H1 (cell line): ENCODE measurements around the gene SCO2. TPM values are rescaled to one million over a fixed set of nuclear protein-coding genes. Genes with fewer than 3 reads are reported as not detected.

Source experiments
- CTCF ChIA-PET: fragments of 300-600 bp; sonication (Branson Sonifier 250); formaldehyde crosslinking; loops from one replicate; lab custom pipeline; 2021; ENCODE audit not compliant: partially characterized antibody; lab: Charles Lee
- POLR2A ChIA-PET: fragments of 300-600 bp; sonication (Branson Sonifier 250); formaldehyde crosslinking; loops from one replicate; lab custom pipeline; 2021; ENCODE audit warnings: inconsistent platforms; ENCODE audit not compliant: partially characterized antibody; lab: Charles Lee
- DNase-seq, 2 experiments: peaks; one replicate each; pipeline versions ENCODE4 v3.0.0 to v3.0.0-alpha.2; 2010 to 2022; ENCODE audit warnings: low spot score in 2 of 2, low read depth in 1 of 2, mixed read lengths in 1 of 2
- FAIRE-seq: peaks from 2 replicates; lab custom pipeline; 2011; peaks lifted over from hg19 to GRCh38; lab: Jason Lieb, UNC
- H2AFZ ChIP-seq: 2 replicates; pipeline ENCODE4 v1.8.1; 2012; ENCODE audit warnings: low read length, inconsistent platforms
- H2AK5ac ChIP-seq: 2 replicates; pipeline ENCODE4 v1.6.1; 2013; ENCODE audit warnings: low read depth, low read length
- H2BK120ac ChIP-seq: replicated peaks from 2 replicates; pipeline ENCODE3; 2013; ENCODE audit warnings: low read depth, low read length, inconsistent platforms
- H2BK12ac ChIP-seq: 2 replicates; pipeline ENCODE4 v1.6.1; 2013; ENCODE audit warnings: low read depth, low read length
- H2BK15ac ChIP-seq: 2 replicates; pipeline ENCODE4 v1.6.1; 2013; ENCODE audit warnings: low read length
- H2BK20ac ChIP-seq: 2 replicates; pipeline ENCODE4 v1.6.1; 2013; ENCODE audit warnings: low read length
- H2BK5ac ChIP-seq: 2 replicates; pipeline ENCODE4 v1.6.1; 2013; ENCODE audit warnings: low read depth, low read length
- H3K14ac ChIP-seq: 2 replicates; pipeline ENCODE4 v1.6.1; 2013; ENCODE audit warnings: inconsistent platforms; ENCODE audit not compliant: insufficient read length
- H3K18ac ChIP-seq: 2 replicates; pipeline ENCODE4 v1.6.1; 2013; ENCODE audit warnings: low read length; ENCODE audit errors: extremely low read depth
- H3K23ac ChIP-seq: 2 replicates; pipeline ENCODE4 v1.6.1; 2013; ENCODE audit warnings: inconsistent platforms; ENCODE audit not compliant: insufficient read length
- H3K23me2 ChIP-seq: 2 replicates; pipeline ENCODE4 v1.6.1; 2013; ENCODE audit warnings: low read depth, low read length
- H3K27ac ChIP-seq: 2 replicates; pipeline ENCODE4 v1.6.1; 2011; ENCODE audit warnings: low read depth, low read length, inconsistent platforms
- H3K27me3 ChIP-seq, 4 experiments: replicated peaks in 1 of 4; 1 replicate in 1 of 4; 2 replicates in 3 of 4; pipeline versions ENCODE4 v1.6.1 to v1.8.1; 2011 to 2013; ENCODE audit warnings: low read length in 3 of 4, mild to moderate bottlenecking in 3 of 4, inconsistent platforms in 2 of 4, mixed read lengths in 2 of 4, moderate library complexity in 1 of 4; ENCODE audit not compliant: control insufficient read depth in 3 of 4, insufficient read depth in 3 of 4; ENCODE audit errors: extremely low read depth in 1 of 4
- H3K36me3 ChIP-seq, 4 experiments: 2 replicates each; pipeline versions ENCODE4 v1.6.1 to v1.8.1; 2011 to 2013; ENCODE audit warnings: mild to moderate bottlenecking in 4 of 4, low read length in 3 of 4, moderate library complexity in 2 of 4, control low read depth in 1 of 4, inconsistent platforms in 1 of 4; ENCODE audit not compliant: insufficient read depth in 4 of 4, control insufficient read depth in 2 of 4
- H3K4ac ChIP-seq: replicated peaks from 2 replicates; pipeline ENCODE3; 2013; ENCODE audit warnings: low read length, low read depth, mixed read lengths, inconsistent platforms; ENCODE audit not compliant: insufficient read length
- H3K4me1 ChIP-seq, 4 experiments: replicated peaks in 1 of 4; 1 replicate in 1 of 4; 2 replicates in 3 of 4; pipeline versions ENCODE4 v1.6.1 to v1.8.1; 2011 to 2013; ENCODE audit warnings: low read length in 3 of 4, inconsistent platforms in 2 of 4, mixed read lengths in 1 of 4; ENCODE audit not compliant: insufficient read depth in 4 of 4, control insufficient read depth in 3 of 4
- H3K4me2 ChIP-seq, 2 experiments: 2 replicates each; pipeline versions ENCODE4 v1.6.1 to v1.8.1; 2011 to 2013; ENCODE audit warnings: low read depth in 2 of 2, low read length in 2 of 2, control low read depth in 1 of 2, inconsistent platforms in 1 of 2, mild to moderate bottlenecking in 1 of 2; ENCODE audit not compliant: insufficient read depth in 1 of 2
- H3K4me3 ChIP-seq, 4 experiments: fragments of 200-600, 300-600 bp in 1 of 4; sonication (generic), shearing (Covaris generic), sonication (Bioruptor Twin) in 1 of 4; 2 replicates each; pipeline versions ENCODE4 v1.5.1 to v1.8.1; 2011 to 2016; ENCODE audit warnings: low read length in 4 of 4, low read depth in 3 of 4, control low read depth in 2 of 4, inconsistent platforms in 2 of 4, mild to moderate bottlenecking in 2 of 4, mixed read lengths in 1 of 4, moderate library complexity in 1 of 4; ENCODE audit not compliant: insufficient read depth in 2 of 4; ENCODE audit errors: extremely low read depth in 1 of 4
- H3K56ac ChIP-seq: replicated peaks from 2 replicates; pipeline ENCODE3; 2013; ENCODE audit warnings: low read depth, mild to moderate bottlenecking, mixed read lengths, low read length, inconsistent platforms; ENCODE audit not compliant: insufficient read length
- H3K79me1 ChIP-seq: 2 replicates; pipeline ENCODE4 v1.6.1; 2013; ENCODE audit warnings: low read depth, low read length, control low read depth
- H3K79me2 ChIP-seq, 2 experiments: 2 replicates each; pipeline versions ENCODE4 v1.6.1 to v1.8.1; 2012 to 2013; ENCODE audit warnings: low read length in 2 of 2, mild to moderate bottlenecking in 2 of 2, inconsistent platforms in 1 of 2; ENCODE audit not compliant: insufficient read depth in 2 of 2, control insufficient read depth in 1 of 2
- H3K9ac ChIP-seq, 4 experiments: replicated peaks in 1 of 4; 1 replicate in 1 of 4; 2 replicates in 3 of 4; pipeline versions ENCODE4 v1.6.1 to v1.8.1; 2011 to 2013; ENCODE audit warnings: low read depth in 3 of 4, low read length in 3 of 4, control low read depth in 2 of 4, mild to moderate bottlenecking in 2 of 4, moderate library complexity in 2 of 4, inconsistent platforms in 1 of 4; ENCODE audit errors: extremely low read depth in 1 of 4
- H3K9me3 ChIP-seq, 2 experiments: 2 replicates each; pipeline versions ENCODE4 v1.6.1 to v1.8.1; 2012 to 2013; ENCODE audit warnings: mild to moderate bottlenecking in 2 of 2, moderate library complexity in 2 of 2, control low read depth in 1 of 2, inconsistent platforms in 1 of 2, low read depth in 1 of 2, low read length in 1 of 2, mixed read lengths in 1 of 2; ENCODE audit not compliant: insufficient read depth in 2 of 2
- H4K20me1 ChIP-seq, 2 experiments: replicated peaks in 1 of 2; 2 replicates each; pipeline versions ENCODE3 to v1.8.1; 2011 to 2013; ENCODE audit warnings: inconsistent platforms in 2 of 2, low read length in 2 of 2, mild to moderate bottlenecking in 1 of 2; ENCODE audit not compliant: insufficient read depth in 2 of 2, control insufficient read depth in 1 of 2
- H4K5ac ChIP-seq: 2 replicates; pipeline ENCODE4 v1.6.1; 2013; ENCODE audit warnings: low read length, low read depth, mixed read lengths, inconsistent platforms; ENCODE audit not compliant: insufficient read length
- H4K8ac ChIP-seq: 2 replicates; pipeline ENCODE4 v1.8.0; 2013; ENCODE audit warnings: mild to moderate bottlenecking, moderate library complexity, low read length, inconsistent platforms; ENCODE audit not compliant: insufficient read depth; ENCODE audit errors: extremely low read depth
- H4K91ac ChIP-seq: replicated peaks from 2 replicates; pipeline ENCODE3; 2013; ENCODE audit warnings: low read length, mixed read lengths, inconsistent platforms; ENCODE audit not compliant: insufficient read length
- BRCA1 ChIP-seq: IDR thresholded peaks from 2 replicates; pipeline ENCODE4 v1.6.1; 2012; ENCODE audit warnings: low read depth, low read length, improper control_type of control experiment
- EZH2 ChIP-seq: fragments of 200-600 bp; sonication (generic); IDR thresholded peaks from 2 replicates; pipeline ENCODE4 v1.7.1; 2012; ENCODE audit warnings: low read depth, mild to moderate bottlenecking, moderate library complexity, low read length, inconsistent platforms; ENCODE audit not compliant: severe bottlenecking
- JUND ChIP-seq: IDR thresholded peaks from 2 replicates; pipeline ENCODE4 v1.6.1; 2011; ENCODE audit warnings: mild to moderate bottlenecking, improper control_type of control experiment, low read length
- KDM4A ChIP-seq: IDR thresholded peaks from one replicate; pipeline ENCODE4 v1.7.1; 2012; ENCODE audit warnings: low read depth, mild to moderate bottlenecking, moderate library complexity, low read length, inconsistent platforms; ENCODE audit not compliant: severe bottlenecking
- MAFK ChIP-seq: IDR thresholded peaks from 2 replicates; pipeline ENCODE4 v1.6.1; 2012; ENCODE audit warnings: low read depth, mild to moderate bottlenecking, improper control_type of control experiment, low read length
- SIN3A ChIP-seq, 2 experiments: IDR thresholded peaks in 1 of 2; conservative IDR thresholded peaks in 1 of 2; 2 replicates each; pipeline ENCODE4 v1.6.1; 2011 to 2012; ENCODE audit warnings: low read length in 2 of 2, improper control_type of control experiment in 1 of 2, low read depth in 1 of 2, mild to moderate bottlenecking in 1 of 2
- TAF7 ChIP-seq: optimal IDR thresholded peaks from 2 replicates; pipeline ENCODE3; 2011; ENCODE audit warnings: low read depth, mild to moderate bottlenecking, inconsistent platforms, low read length, moderate library complexity, borderline replicate concordance
- USF2 ChIP-seq: IDR thresholded peaks from 2 replicates; pipeline ENCODE4 v1.6.1; 2011; ENCODE audit warnings: low read length, improper control_type of control experiment
- WGBS, 2 experiments: shearing (Covaris generic) in 1 of 2; methylation state at CpG; one replicate each; pipeline versions ENCODE4 v1.1.6 to v1.1.7; 2013 to 2015; ENCODE audit warnings: low lambda C conversion rate in 2 of 2, mixed read lengths in 2 of 2, inconsistent platforms in 1 of 2, low coverage in 1 of 2, missing lambda C conversion rate in 1 of 2; ENCODE audit not compliant: insufficient replicate concordance in 2 of 2, insufficient coverage in 1 of 2, insufficient read length in 1 of 2; ENCODE audit errors: extremely low coverage in 1 of 2, missing lambda C conversion rate in 1 of 2; 5-methylcytosine and 5-hydroxymethylcytosine counted together
- polyA plus RNA-seq, 7 experiments: library from polyadenylated mRNA; depleted of rRNA in 3 of 7; stranded (reverse) in 5 of 7; unstranded in 2 of 7; fragments of >200 nt in 5 of 7; fragments of 200-250 nt in 2 of 7; gene quantifications; 1 replicate in 5 of 7; 2 replicates in 1 of 7; 4 replicates in 1 of 7; pipeline versions ENCODE4 v1.2.1 to v1.2.3, GENCODE V29; 2011 to 2013; ENCODE audit warnings: missing spikeins in 2 of 7, mixed read lengths in 2 of 7
- total RNA-seq: library from RNA; stranded (reverse); fragmentation: NEBNext Ultra II Directional; extraction: Animal tissue kit (Norgen Biotek cat#: 25700); gene quantifications from 2 replicates; pipeline ENCODE4 v1.2.1, GENCODE V29; 2021

Gene SCO2
- total and polyA plus RNA-seq, 2 of the 8 experiments (the other 6 are each of a cell fraction or from before 2014, with no cell fraction given), result 2.0 TPM; not detected in 1

- Histone ChIP-seq H3K27ac (no peak overlapping the region), H3K4ac (peak overlapping the region; percentile 53), H4K5ac (no peak overlapping the region), H2BK120ac (no peak overlapping the region), H3K4me2 (peak overlapping the region; percentile 44 to 74; a peak in 3 of 4 replicates), H3K9ac (peak overlapping the region in 3 of 4 experiments; percentile 44 to 69 (median 52); a peak in 5 of 7 replicates), H3K4me1 (peaks cover 0 to 5% (median 0%) of the 10 kb centered on the region in 4 experiments; a peak in 3 of 7 replicates), H4K8ac (peak overlapping the region; percentile 62; the same call in 1 of the 2 replicates), H3K23ac (no peak overlapping the region), H2BK5ac (peak overlapping the region; percentile 44; the same call in 1 of the 2 replicates), H3K36me3 (0 out of 8 replicates have a peak, but pooled peaks cover 0 to 2% (median 0%) of the 10 kb centered on the region in 4 experiments), H4K91ac (peak overlapping the region; percentile 74), H4K20me1 (peaks cover 0 to 3% of the 10 kb centered on the region in 2 experiments), H2BK12ac (0 out of 2 replicates have a peak overlapping the region, but pooled peaks have one; percentile 81), H3K27me3 (peaks cover 1 to 22% (median 13%) of the 10 kb centered on the region in 4 experiments; a peak in 6 of 7 replicates), H3K4me3 (peak overlapping the region; percentile 50 to 74 (median 58)), H3K23me2 (peaks cover 4% of the 10 kb centered on the region; the same call in 1 of the 2 replicates), H3K79me2 (no peaks in the 10 kb centered on the region), H2BK20ac (no peak overlapping the region), H2BK15ac (no peak overlapping the region), H3K14ac (no peak overlapping the region), H3K18ac (no peak overlapping the region; the same call in 1 of the 2 replicates), H2AK5ac (no peak overlapping the region), H3K9me3 (no peaks in the 10 kb centered on the region), H3K56ac (no peak overlapping the region), H3K79me1 (no peaks in the 10 kb centered on the region), H2AFZ (no peak overlapping the region)
- ChIA-PET CTCF (interaction anchor here (0.6 to 5.6 kb wide), 8 partner anchors 9 to 214 kb away, joined by 3 to 54 read pairs (median 4); partner anchors contain the start of gene SCO2), POLR2A (interaction anchor here (0.8 to 4.8 kb wide), 14 partner anchors 9 to 44 kb away, joined by 3 to 21 read pairs (median 4); partner anchors contain the start of genes LMF2, NCAPH2 and SCO2)
- DNase-seq (peak in 1 of 2 experiments; percentile 74), FAIRE-seq (no peak)
- 74% methylated on average over 22 of the region's 35 CpGs; no CpG with 5 or more reads in 1 of the 2 experiments for WGBS, 2 experiments
- TF ChIP-seq USF2 (peak; percentile 79), JUND (no peak), BRCA1 (no peak), EZH2 (no peak), SIN3A (conservative IDR thresholded peaks at IDR 0.05 in 1 of 2, IDR thresholded peaks at IDR 0.05 in 1 of 2; ENCODE audit: low read depth in 1 of 2, low read length in 2 of 2) (no peak; a peak in 1 of 4 replicates), KDM4A (peak; percentile 0), TAF7 (no peak), MAFK (no peak)
Measured at GRCh38 chr22:50482107-50483074, 43.0 kb downstream of the SCO2 start.
